Effector CD4-positive, alpha-beta T cell (primary cell): ENCODE measurements around the gene ATP8B4.
"Not testable (repeated sequence)": the region's sequence is repeated elsewhere in the genome, so short reads cannot be mapped to it uniquely, and the experiment has no call there.

ENCODE experiments used
- DNase-seq: peaks from one replicate; pipeline ENCODE4 v3.0.0-alpha.2; 2020

The ATP8B4 gene

GRCh38 chr15:50108461-50108860 lies 10.6 kb downstream of the ATP8B4 start:
- no peak for DNase-seq

DNA sequence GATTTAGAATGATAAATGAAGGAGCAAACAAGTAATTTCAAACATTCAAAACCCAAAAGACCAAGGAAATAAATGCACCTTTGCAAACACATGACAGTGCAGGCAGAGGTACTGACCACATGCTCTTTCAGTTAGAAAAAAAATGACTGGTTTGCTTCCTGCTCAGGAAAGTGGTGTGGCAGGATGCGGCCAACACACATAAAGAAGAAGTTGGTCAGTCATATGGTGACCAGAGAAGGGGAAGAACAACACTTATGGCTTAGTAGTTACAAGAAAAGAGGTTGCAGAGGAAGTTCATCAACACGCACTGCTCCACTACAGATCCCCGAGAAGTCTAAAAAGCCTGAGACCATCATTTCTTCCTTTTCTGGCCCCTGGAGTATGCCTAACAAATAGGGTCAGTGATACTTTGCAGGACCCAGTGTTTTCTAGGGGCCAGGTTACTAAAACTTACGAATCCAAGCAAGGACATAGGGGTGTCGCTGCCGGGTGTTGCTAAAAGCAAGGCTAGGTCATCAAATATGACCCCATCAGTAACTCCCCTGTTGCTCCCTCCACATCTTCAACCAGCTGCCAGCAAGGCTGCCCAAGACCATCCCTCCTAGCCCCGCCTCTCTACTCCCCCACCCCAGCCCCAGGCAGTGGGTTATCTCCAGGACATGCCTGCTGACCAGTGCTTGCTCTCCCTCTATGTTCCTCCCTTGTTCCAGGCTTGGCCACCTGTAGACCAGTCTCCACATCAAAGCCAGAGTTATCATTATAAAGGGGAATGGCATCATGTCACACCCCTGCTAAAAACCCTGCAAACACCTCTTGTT lies 11.2 kb downstream of the ATP8B4 start:
- DNase-seq, result no peak

GRCh38 chr15:50107157-50107556 lies 11.9 kb downstream of the ATP8B4 start:
- DNase-seq, result no peak

DNA sequence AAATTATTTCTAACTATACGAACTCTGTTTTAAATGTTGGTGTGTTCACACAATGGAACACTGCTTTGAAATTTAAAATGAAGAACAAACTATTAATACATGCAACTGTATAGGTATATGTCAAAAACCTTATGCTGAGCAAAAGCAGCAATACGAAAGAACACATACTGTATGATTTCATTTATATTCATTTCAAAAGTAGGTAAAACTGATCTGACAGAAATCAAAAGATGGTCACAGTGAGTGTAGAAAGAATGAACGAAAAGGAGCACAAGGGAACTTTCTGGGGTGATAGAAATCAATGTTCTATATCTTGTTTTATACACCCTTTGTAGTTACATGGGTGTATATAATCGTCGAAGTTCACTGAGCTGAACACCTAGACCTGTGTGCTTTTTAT lies 12.6 kb downstream of the ATP8B4 start:
- DNase-seq, result no peak

GRCh38 chr15:50100486-50100885 lies 18.5 kb downstream of the ATP8B4 start:
- no peak for DNase-seq

DNA sequence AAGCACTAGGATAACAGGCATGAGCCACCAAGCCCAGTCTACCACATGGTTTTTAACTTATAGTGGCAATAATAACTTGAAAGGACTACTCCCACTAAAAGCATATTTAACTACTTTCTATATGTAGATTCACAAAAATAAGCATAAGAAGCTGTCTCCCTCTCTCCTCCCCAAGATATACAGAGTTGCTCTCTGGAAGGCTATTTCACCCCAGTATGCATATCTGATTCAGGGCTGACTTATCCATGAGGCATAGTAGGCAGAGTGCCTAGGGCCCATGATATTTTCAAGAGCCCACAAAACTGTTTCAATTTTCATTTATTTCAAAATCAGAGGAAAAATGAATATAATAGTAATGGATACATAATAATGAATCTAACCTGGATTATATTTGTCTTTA lies 20.5 kb downstream of the ATP8B4 start:
- no peak for DNase-seq

- DNase-seq, result no peak
Measured at GRCh38 chr15:50095938-50096821, 22.9 kb downstream of the ATP8B4 start.

GRCh38 chr15:50089386-50089785 lies 29.6 kb downstream of the ATP8B4 start:
- DNase-seq, result not testable (repeated sequence)

GRCh38 chr15:50084932-50085331 lies 34.1 kb downstream of the ATP8B4 start:
- no peak for DNase-seq

DNA sequence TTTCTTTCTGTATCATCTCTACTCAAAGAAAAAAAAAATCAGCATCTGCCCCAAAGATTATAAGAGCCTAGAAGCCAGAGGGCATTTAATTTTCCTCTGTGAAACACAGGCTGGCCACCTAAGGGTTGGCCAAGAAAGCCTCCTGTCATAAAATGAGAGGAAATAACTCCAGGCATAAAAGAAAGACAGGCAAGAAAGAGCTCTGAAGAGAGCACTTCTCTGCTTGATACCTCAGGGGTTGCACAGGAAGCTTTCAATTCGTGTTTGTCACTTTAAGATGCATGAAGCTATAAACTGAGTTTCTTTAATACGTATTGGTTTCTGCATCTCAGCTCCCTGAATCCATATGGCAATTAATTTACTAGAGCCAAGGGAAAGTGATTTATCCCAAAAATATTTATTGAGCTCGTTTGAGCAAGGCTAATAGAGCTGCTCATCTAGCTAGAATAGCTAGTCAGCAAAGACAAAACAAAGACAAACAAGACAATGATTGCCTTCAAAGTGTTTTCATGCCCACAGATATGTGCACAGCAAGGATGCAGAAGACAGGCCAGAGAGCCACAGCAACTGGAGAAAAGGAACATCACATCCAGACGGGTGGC lies 35.5 kb downstream of the ATP8B4 start:
- no peak for DNase-seq

- no peak for DNase-seq
Measured at GRCh38 chr15:50082066-50082465, 37.0 kb downstream of the ATP8B4 start.

- no peak for DNase-seq
Measured at GRCh38 chr15:50077651-50078050, 41.4 kb downstream of the ATP8B4 start.

- no peak for DNase-seq
Measured at GRCh38 chr15:50077176-50077575, 41.9 kb downstream of the ATP8B4 start.

DNA sequence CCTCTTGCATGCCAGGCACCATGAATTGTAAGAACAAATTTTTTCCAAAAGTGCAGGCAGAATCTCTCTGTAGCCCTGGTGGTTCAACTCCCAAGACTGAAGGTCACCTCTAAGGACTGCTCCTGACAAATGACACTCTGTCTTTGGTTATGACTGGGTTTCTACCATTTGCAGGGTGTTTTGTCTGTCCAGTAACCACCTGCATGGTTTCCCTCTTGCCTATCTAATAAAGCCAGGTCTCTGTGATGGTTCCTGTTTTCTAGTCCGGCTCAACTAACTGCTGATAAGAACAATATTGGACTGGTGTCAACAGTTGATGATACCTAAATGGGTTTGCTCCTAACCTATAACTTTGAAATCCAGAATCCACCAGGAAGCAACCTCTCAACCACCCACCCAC lies 43.7 kb downstream of the ATP8B4 start:
- no peak for DNase-seq

DNA sequence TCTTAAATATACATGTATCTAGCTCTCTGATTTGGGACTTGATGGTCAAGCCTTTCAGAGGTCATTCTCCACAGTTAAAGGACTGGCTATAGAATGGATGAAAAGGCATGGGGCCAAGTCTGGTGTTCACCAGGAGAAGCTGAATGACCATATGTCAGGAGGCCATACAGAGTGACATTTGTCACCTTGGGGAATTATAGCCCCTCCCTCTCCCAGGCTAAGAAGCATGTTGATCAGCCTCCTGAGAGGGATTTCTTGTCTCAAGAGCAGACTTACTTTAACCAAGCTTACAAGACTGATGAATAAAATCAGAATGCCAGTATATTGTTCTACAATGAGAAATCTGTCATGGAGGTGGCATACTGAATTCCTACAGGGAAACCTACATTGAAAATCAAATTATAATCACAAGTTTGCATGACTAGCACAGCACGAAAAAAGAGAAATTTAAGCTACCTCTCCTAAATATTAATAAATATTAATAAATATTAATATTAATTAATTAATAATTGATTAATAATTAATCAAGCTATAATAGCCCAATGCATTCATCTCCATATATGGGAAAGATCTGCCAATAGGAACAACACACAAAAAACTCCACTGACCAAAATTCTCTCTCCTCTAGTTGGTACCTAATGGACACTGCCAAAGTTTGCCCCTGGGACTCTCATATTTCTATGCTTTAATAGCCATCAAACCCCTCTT lies 47.3 kb downstream of the ATP8B4 start:
- DNase-seq, result no peak

DNA sequence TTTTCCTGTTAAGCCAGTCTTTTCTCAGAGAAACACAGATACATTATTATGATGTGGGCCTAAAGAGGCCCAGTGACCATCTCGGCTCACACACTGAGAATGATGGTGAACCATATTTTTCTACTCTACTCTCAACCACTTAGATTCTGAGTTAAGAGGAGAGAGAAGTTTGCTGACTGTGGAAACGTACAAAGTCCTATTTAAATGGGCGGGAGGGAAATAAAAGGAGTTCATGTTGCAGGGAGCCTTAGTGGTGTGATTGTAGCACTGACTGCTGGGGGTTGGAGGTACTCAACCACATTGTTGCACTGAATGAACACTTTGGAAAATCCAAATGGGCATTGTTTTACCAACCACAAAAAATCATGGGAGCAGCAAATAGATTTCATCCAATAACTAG lies 51.0 kb downstream of the ATP8B4 start:
- no peak for DNase-seq

GRCh38 chr15:50067254-50067653 lies 51.8 kb downstream of the ATP8B4 start:
- DNase-seq, result no peak

DNA sequence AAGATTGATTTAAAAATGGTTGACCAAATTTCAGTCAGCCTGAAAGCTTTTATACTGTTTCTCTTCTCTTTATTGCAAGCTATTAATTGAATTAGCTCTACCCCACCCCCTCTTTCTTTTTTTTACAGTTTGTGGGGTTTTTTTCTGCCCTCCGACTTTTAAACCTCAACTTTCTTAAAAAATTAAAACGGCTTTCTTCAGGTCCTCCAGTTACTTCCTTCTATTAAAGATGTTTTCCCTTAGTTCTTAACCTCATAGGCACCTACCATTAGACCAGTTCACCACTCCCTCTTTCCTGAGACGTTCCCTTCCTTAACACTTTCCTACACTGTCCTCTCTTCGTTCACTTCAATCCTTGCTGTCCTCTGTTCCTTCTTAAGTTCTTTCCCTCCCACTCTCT lies 52.4 kb downstream of the ATP8B4 start:
- no peak for DNase-seq

DNA sequence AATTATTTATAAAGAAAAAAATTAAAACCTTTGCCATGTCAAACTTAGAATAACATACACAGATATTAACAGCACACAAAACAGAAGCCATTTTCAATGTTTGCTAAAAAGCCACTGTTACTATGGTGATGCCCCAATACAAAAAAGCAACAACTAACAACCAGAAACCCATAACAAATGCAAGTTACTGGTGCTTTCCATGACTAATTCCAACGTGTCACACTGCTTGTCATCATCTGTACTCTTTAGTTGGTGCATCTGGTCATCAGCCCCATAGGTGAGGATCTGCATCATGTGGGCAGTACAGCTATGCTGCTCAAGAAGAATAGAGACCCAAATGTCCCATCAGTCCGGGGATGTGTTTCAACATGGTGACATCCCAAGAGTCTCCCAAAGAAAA lies 52.8 kb downstream of the ATP8B4 start:
- DNase-seq, result no peak

GRCh38 chr15:50065279-50065678 lies 53.8 kb downstream of the ATP8B4 start:
- no peak for DNase-seq

DNA sequence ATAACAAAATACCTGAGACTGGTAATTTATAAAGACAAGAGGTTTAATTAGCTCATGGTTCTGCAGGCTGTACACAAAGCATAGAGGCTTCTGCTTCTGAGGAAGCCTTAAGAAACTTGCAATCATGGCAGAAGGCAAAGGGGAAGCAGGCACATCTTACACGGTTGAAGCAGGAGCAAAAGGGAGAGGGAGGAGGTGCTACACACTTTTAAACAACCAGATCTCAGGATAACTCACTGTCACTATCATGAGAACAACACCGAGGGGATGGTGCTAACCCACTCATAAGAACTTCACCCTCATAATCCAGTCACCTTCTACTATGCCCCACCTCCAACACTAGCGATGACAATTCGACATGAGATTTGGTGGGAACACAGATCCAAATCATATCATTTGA lies 54.4 kb downstream of the ATP8B4 start:
- DNase-seq, result no peak

DNA sequence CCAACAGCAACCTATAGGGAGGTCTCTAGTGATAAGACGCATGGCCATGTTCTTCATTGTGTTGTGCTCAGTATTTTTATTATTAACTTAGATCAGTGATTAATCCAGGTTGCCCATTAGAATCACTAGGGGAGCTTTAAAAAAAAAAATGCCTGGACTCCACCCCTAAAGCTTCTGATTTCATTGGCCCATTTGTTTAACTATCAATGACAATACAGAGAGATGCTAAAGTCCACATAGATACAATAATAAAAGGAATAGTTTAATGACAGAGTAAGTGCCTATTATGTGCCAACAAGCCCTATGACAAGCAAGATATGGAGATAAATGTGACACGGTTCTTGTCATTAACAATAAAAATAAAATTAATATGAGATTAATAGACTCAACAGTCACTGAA lies 55.8 kb downstream of the ATP8B4 start:
- DNase-seq, result no peak

- DNase-seq, result no peak
Measured at GRCh38 chr15:50061503-50061902, 57.5 kb downstream of the ATP8B4 start.
